ENCODE measurements around the gene TCTA. TPM values are rescaled to one million over a fixed set of nuclear protein-coding genes. Genes with fewer than 3 reads are reported as not detected.

The TCTA gene, protein sequence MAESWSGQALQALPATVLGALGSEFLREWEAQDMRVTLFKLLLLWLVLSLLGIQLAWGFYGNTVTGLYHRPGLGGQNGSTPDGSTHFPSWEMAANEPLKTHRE
- 10 to 100 TPM; 24.7 to 25.1 TPM for total RNA-seq

GRCh38 chr3:49411968-49412631 lies at the start of gene TCTA, which contains the start of gene RHOA:
Gene TCTA, plus strand, starts transcription at chr3:49412423. Its CDS starts 4 bp downstream, at chr3:49412427.
Gene RHOA, minus strand, starts transcription at chr3:49411976. Its CDS starts 36,387 bp downstream, at chr3:49375589.

GRCh38 chr3:49422379-49423248 lies 10.4 kb downstream of the TCTA start, which contains the start of gene AMT:
Gene AMT, minus strand, starts transcription at chr3:49422473. Its CDS starts 23 bp downstream, at chr3:49422450.

Other genes with a start within 250 kb of the TCTA start
- 10 to 100 TPM; 22.4 to 23.8 TPM for gene CCDC71, start 246.1 kb upstream of the TCTA start, total RNA-seq
- gene KLHDC8B, start 240.8 kb upstream of the TCTA start, total RNA-seq: 1 to 10 TPM; 2.3 to 2.5 TPM
- 10 to 100 TPM in 1 of 2 experiments, 1 to 10 TPM in 1; 9.1 to 11.1 TPM for gene C3orf62, start 135.2 kb upstream of the TCTA start, total RNA-seq
- gene USP4, start 72.4 kb upstream of the TCTA start, total RNA-seq: 10 to 100 TPM; 78.1 to 79.6 TPM
- 10 to 100 TPM; 83.7 to 87.8 TPM for gene GPX1, start 54.1 kb upstream of the TCTA start, total RNA-seq
- gene RHOA, start 447 bp upstream of the TCTA start, total RNA-seq: 100 to 1,000 TPM; 431 to 434 TPM
- 1 to 10 TPM; 5.0 to 5.7 TPM for gene AMT, start 10.1 kb downstream of the TCTA start, total RNA-seq
- 10 to 100 TPM; 25.3 to 27.3 TPM for gene NICN1, start 16.9 kb downstream of the TCTA start, total RNA-seq
- gene DAG1, start 57.8 kb downstream of the TCTA start, total RNA-seq: 10 to 100 TPM; 16.9 to 17.1 TPM
- under 1 TPM; 0.02 to 0.03 TPM for gene BSN, start 142.1 kb downstream of the TCTA start, total RNA-seq